Measurements from ENCODE around the gene C10orf143. TPM values are rescaled to one million over a fixed set of nuclear protein-coding genes. Genes with fewer than 3 reads are reported as not detected.

C10orf143 gene
- total RNA-seq, 1 donor from 2014 or later: 2.6 TPM

- no peak for DNase-seq (ENCODE audit: low spot score)
- intact Hi-C loops (cut with DNase I): no loop called here
Measured at GRCh38 chr10:130065251-130065650, 45.4 kb downstream of the C10orf143 start.

DNA sequence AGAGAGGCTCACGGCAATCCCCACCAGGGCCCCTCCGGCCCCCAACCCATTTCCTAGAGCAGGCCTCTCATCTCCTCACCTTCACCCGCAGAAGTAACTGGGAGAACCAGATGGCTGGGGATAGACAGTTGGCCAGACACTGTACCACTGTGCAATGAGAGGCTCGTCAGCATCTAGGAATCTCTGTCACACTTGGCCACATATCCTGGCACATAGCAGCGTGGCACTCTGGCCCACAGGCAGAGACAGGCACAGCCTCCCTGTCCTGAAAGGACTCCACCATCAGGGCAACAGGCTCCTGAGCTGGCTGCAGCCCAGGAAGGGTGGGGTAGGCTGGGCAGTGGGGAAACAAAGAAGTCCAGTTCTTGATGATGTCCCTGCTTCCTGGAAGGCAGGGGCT lies 45.8 kb downstream of the C10orf143 start:
- intact Hi-C loops (cut with DNase I): no loop called here

DNA sequence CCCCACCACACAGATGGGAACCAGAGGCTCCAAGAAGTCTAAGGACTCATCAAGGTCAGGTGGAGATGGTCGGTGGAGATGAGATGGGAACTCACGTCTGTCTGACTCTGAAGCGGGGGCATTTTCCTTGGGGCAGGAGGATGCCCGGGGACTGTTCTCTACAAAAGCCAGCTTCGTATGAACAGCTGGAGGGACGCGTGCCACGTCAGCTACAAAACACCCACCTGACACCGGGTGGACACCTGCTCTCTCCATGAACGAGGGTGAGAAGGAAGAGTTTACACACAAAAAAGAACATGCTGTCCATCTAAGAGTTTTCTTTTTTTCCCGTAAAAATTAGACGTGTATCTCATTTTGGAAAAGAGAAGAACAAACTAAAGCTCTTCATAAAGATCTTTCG lies 47.7 kb downstream of the C10orf143 start:
- intact Hi-C loops (cut with DNase I): no loop called here
- DNase-seq (ENCODE audit: low spot score): no peak

More for the DNA sequence above, 45.8 kb downstream of the C10orf143 start:
- DNase-seq (ENCODE audit: low spot score): no peak

DNA sequence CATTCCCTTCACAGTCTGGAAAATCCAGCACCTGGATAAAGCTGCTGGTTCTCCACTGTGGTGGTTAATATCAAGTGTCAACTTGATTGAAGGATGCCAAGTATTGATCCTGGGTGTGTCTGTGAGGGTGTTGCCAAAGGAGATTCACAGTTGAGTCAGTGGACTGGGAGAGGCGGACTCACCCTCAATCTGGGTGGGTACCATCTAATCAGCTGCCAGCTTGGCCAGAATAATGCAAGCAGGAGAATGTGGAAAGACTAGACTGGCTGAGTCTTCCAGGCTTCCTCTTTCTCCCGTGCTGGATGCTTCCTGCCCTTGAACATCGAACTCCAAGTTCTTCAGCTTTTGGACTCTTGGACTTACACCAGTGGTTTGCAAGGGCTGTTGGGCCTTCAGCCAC lies 48.4 kb downstream of the C10orf143 start:
- intact Hi-C loops (cut with DNase I): no loop called here
- no peak for DNase-seq (ENCODE audit: low spot score)

DNA sequence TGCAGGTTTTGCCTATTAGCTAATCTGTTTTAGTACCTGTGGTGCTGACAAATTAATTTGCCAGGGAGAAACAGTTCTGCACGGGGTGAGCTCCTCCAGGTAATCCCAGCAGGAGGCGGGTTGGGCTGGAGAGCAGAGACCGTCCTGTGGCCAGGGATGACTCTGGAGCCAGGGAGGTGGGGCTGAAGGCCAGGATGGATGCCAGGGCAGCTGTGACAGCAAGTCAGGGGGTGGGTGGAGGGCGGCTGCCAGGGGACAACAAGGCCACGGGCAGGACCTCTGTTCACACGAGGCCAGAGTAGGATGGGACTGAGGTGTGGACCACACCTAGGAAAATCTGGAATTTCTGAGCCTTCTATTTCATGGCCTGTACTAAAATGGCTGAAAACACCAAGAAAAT lies 48.9 kb downstream of the C10orf143 start:
- intact Hi-C loops (cut with DNase I): no loop called here
- DNase-seq (ENCODE audit: low spot score): no peak

GRCh38 chr10:130054021-130054420 lies 56.6 kb downstream of the C10orf143 start:
- DNase-seq (ENCODE audit: low spot score): no peak
- intact Hi-C loops (cut with DNase I): no loop called here

GRCh38 chr10:130053561-130053960 lies 57.1 kb downstream of the C10orf143 start:
- DNase-seq (ENCODE audit: low spot score): no peak
- intact Hi-C loops (cut with DNase I): no loop called here

- no peak for DNase-seq (ENCODE audit: low spot score)
- intact Hi-C loops (cut with DNase I): no loop called here
Measured at GRCh38 chr10:130052193-130052592, 58.4 kb downstream of the C10orf143 start.

DNA sequence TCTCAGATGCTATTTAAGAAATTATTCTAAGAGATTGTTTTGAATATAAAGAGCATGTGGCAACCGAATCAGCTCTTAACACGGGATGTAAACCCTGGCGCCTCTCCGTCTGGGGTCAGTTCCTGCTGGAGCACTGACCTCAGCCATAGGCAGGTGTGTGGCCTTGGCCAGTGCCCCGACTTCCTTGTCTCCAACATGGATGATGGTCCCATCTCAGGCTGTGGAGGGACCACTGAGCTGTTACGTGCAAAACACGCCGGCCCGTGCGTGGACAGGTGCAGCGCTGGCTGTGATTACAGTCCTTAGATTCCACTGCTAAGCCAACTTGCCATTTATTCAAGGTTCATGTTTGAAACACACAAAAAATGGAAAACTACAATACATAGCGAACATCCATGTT lies 59.9 kb downstream of the C10orf143 start:
- intact Hi-C loops (cut with DNase I): no loop called here
- no peak for DNase-seq (ENCODE audit: low spot score)

DNA sequence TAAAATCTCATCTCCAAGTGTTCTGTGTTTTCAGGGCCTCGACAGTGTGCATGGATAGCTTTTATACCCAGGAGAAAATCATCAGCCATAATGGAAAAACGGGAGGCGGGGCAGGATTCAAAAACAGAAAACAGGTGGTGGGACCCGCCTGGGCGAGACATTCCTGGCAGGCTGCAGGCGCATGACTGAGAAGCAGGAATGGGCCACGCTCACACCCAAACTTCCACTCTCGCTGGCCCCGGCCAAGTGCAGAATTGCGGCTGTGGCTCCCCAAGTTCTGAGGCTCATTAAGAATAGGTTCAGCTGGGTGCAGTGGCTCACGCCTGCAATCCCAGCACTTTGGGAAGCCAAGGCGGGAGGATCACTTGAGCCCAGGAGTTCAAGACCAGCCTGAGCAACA lies 60.6 kb downstream of the C10orf143 start:
- intact Hi-C loops (cut with DNase I): no loop called here

DNA sequence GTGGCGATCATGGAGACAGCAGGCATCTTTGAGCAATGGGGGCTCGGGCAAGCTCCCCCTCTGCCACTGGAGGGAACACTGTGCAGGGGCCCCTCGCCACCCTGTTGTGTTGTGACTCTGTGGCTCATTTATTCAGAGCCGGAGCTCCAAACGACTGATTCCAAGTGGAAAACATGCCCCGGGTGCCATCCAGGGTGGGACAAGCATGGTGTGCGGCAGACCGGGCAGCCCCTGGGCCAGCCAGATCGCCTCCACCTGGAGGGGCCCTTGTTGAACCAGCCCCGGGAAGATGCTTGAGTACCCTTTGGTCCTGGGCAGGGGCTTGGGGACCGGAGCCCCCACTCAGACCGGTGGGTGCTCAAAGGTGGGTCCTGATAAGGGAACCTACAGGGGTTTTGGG lies 61.4 kb downstream of the C10orf143 start:
- no peak for DNase-seq (ENCODE audit: low spot score)
- intact Hi-C loops (cut with DNase I): no loop called here

More for the DNA sequence above, 60.6 kb downstream of the C10orf143 start:
- DNase-seq (ENCODE audit: low spot score): no peak

- no peak for DNase-seq (ENCODE audit: low spot score)
- intact Hi-C loops (cut with DNase I): no loop called here
Measured at GRCh38 chr10:130048081-130048480, 62.5 kb downstream of the C10orf143 start.

- DNase-seq (ENCODE audit: low spot score): no peak
- intact Hi-C loops (cut with DNase I): no loop called here
Measured at GRCh38 chr10:130047336-130047735, 63.3 kb downstream of the C10orf143 start.

- no peak for DNase-seq (ENCODE audit: low spot score)
- intact Hi-C loops (cut with DNase I): no loop called here
Measured at GRCh38 chr10:130046591-130046990, 64.0 kb downstream of the C10orf143 start.

DNA sequence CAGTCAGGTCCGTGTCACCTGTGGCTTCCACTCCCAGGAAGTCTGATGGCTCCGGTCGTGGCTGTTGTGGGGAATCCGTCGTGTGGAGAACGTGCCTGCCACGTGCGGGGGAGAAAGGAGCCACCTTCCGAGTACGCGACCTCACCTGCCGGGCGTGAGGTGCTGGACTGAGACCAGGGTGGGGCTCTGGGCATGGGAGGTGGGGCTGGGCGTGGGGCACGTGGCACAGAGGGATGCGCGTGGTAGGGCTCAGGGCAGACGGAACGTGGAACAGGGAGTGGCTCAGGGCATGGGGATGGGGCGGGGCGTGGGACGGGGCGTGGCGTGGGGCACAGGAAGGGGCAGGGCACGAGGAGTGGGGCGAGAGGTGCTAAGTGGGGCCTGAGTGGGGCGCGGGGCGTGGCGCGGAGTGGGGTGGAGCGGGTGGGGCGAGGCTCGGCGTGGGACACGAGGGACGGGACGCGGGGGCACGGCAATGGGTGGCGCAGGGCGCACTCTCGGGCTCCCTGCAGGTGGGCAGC lies 64.8 kb downstream of the C10orf143 start:
- intact Hi-C loops (cut with DNase I): no loop called here

GRCh38 chr10:130045091-130045652 lies 65.5 kb downstream of the C10orf143 start:
- no peak for DNase-seq (ENCODE audit: low spot score)
- intact Hi-C loops (cut with DNase I): no loop called here

More for the DNA sequence above, 64.8 kb downstream of the C10orf143 start:
- no peak for DNase-seq (ENCODE audit: low spot score)

DNA sequence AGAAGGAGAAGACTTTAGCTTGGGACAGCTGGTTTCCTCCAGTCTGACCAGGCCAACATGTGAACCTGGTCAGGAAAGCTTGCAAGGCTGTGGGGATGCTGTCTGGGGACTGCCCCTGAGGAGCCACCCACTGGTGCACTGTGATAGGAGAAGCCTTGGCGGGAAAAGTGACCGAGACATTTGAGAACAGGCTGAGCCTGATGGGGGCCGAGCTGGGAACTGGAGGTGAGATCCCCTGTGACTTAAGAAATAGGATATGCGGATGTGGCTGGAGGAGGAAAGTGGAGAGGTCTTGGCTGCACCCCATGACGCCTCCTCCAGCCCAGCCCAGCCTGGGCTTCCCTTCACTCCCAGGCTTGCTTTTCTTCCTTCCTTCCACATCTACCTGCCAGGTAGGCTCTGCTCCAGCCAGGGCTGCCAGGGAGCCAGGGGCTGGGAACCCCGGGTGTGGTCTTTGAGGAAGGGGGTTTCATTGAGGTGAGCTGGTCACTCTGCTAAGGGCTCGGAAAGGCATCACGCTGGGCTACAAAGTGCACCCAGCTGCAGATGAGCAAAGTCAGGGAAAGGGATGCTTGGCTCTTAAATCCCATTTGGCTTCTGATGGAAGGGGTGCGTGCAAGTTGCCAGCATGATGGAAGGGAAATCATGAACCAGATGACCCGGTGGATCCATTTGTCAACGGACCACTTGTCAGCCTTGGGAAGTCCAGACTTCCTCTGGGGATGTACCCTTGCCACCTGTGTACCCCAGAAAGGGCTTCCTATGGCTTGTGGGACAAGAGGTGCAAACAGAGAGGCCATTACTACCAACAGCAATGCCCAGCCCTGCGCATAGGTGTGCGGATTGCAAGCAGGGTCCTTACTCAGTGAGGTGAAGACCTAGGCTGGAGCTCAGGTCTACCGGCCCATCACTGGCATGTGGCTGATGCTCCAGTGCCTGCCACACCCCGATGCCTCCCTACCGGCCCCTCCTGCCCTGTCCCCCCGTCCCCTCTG lies 66.3 kb downstream of the C10orf143 start:
- intact Hi-C loops (cut with DNase I): no loop called here
- DNase-seq (ENCODE audit: low spot score): no peak

- intact Hi-C loops (cut with DNase I): no loop called here
- DNase-seq (ENCODE audit: low spot score): no peak
Measured at GRCh38 chr10:130043491-130043890, 67.1 kb downstream of the C10orf143 start.

DNA sequence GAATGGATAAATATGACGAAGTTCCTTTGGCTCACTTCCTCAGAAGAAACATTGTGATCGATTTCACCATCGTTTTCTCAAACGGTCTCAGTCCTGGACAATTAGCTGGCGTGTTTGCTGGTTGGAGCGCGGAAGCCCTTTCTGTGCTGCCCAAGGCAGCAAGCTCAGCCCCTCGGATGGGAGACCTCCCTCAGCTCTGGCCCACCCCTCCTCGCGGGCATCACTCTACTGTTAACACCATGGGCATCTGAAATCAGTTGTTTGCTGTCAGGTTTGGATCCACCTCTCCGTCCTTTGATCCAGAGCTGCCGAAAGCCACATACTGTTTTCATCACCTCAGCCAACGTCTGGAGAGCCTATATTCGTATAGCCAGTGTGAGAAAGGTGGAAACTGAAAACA lies 68.2 kb downstream of the C10orf143 start:
- intact Hi-C loops (cut with DNase I): no loop called here
- DNase-seq (ENCODE audit: low spot score): no peak

GRCh38 chr10:130041451-130042371 lies 68.9 kb downstream of the C10orf143 start:
- intact Hi-C loops (cut with DNase I): no loop called here
- DNase-seq (ENCODE audit: low spot score): no peak

Measured in cardiac septum (tissue), 1 donor.